ENCODE measurements around the gene ZNF609. TPM values are rescaled to one million over a fixed set of nuclear protein-coding genes. Genes with fewer than 3 reads are reported as not detected.
A peak's percentile ranks its signal among the peaks of the same experiment; 100 is the strongest.

The ZNF609 gene
- total RNA-seq, 1 donor from 2014 or later, result 11.3 TPM

DNA sequence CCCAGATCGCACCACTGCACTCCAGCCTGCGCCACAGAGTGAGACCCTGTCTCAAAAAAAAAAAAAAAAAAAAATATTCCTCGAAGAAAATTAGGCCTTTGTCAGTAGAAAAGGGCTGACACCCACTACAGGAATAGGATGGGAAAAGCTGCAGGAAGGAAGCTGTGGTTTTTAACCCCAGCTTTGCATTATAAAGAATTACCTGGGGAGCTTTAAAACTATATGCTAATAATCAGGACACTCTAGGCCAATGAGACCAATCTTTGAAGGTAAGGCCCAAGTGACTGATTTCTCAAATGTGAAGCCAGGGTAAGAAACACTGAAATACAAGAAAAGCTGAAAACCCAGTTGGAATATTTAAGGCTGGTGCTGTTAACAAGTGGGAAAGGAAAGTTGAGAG lies 240.7 kb downstream of the ZNF609 start:
- TF ChIP-seq, protein P1, sequence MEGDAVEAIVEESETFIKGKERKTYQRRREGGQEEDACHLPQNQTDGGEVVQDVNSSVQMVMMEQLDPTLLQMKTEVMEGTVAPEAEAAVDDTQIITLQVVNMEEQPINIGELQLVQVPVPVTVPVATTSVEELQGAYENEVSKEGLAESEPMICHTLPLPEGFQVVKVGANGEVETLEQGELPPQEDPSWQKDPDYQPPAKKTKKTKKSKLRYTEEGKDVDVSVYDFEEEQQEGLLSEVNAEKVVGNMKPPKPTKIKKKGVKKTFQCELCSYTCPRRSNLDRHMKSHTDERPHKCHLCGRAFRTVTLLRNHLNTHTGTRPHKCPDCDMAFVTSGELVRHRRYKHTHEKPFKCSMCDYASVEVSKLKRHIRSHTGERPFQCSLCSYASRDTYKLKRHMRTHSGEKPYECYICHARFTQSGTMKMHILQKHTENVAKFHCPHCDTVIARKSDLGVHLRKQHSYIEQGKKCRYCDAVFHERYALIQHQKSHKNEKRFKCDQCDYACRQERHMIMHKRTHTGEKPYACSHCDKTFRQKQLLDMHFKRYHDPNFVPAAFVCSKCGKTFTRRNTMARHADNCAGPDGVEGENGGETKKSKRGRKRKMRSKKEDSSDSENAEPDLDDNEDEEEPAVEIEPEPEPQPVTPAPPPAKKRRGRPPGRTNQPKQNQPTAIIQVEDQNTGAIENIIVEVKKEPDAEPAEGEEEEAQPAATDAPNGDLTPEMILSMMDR (IDR thresholded peaks at IDR 0.05; ENCODE audit: insufficient read depth, low read length, severe bottlenecking), result no peak
- H3K27me3 ChIP-seq (ENCODE audit: control insufficient read depth, insufficient read depth, low read length), result no peaks in the 10 kb centered on the region
- FAIRE-seq (no peak), DNase-seq (ENCODE audit: low read depth) (no peak)
- no peak overlapping the region for H3K4me3 ChIP-seq (ENCODE audit: low read depth, low read length)
- H3K36me3 ChIP-seq (ENCODE audit: control insufficient read depth, insufficient read depth, low read length), result no peaks in the 10 kb centered on the region

DNA sequence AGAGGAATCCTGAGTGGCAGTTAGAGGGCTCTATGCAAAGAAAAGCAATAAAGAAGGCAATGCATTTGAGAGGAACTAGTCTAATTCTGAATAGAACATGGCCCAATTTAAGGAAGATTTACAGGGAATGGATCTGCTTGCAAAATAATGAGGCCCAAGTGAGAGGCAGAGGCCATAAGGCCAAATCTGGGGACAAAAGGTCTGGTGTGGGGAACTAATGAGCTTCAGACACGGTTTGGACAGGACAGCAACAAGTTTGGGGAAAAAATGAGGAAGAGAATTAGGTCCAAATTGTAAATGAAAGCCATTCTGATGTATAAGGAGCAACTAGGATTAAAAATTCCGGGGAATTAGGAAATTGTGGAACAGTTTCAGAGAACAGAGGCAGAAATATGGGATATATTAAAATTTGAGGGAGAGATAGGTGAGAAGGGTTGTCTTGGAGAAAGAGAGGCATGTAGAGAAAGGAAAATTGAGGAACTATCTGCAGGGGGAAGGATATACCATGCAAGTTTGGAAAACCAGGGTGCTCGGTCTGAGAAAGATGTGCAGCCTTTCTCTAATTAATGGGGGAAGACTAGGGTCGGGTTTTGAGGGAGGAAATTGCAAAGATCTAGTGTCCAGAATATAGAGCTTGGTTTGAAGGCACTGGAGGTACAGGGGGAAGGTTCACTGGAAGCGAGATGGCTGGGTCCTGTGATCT lies 241.3 kb downstream of the ZNF609 start:
- H3K4me3 ChIP-seq (ENCODE audit: low read depth, low read length), result peak overlapping the region; percentile 83
- TF ChIP-seq, protein P1 (IDR thresholded peaks at IDR 0.05; ENCODE audit: insufficient read depth, low read length, severe bottlenecking), result no peak
- H3K36me3 ChIP-seq (ENCODE audit: control insufficient read depth, insufficient read depth, low read length), result no peaks in the 10 kb centered on the region
- H3K27me3 ChIP-seq (ENCODE audit: control insufficient read depth, insufficient read depth, low read length), result no peaks in the 10 kb centered on the region
- DNase-seq (ENCODE audit: low read depth), result no peak
- no peak for FAIRE-seq

DNA sequence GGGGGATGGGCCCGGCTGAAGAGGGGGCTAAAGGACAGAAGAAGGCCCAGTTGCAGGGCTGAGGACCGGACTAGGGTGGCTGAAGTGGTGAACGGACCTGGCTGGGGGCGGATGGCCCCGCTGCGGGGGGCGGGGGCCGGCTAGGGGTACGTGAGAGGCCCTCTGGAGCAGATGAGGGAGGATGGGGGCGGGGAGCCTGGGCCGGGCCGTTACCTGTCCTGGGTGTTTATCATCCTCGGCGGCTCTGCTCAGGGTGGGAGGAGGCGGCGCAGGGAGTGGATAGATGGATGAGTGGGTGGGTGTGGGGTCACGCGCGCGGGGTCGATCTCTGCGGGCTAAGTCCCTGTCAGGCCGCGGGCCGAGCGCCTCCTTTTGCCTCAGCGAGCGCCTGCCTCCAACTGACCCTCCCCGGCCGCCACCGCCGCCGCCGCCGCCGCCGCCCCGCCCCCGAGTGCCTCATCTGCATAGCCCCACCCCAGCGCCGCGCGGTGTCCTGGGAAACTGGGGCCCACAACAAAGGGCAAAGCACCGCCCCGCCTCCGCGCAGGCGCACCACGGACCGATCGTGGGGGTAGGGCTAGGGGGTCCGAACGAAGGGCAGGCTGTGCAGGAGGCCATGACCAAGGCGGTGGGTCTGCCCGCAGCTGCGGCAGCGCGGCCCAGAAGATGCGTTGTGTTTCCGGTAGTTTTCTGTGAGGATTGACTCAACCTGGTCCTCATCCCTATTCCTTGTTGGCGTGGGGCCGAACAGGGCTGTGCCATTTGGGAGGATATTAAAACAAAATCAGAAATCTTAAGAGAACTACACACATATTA lies 242.6 kb downstream of the ZNF609 start:
- TF ChIP-seq, protein P1 (IDR thresholded peaks at IDR 0.05; ENCODE audit: insufficient read depth, low read length, severe bottlenecking), result no peak
- no peaks in the 10 kb centered on the region for H3K27me3 ChIP-seq (ENCODE audit: control insufficient read depth, insufficient read depth, low read length)
- DNase-seq (ENCODE audit: low read depth), result peak; percentile 63
- no peaks in the 10 kb centered on the region for H3K36me3 ChIP-seq (ENCODE audit: control insufficient read depth, insufficient read depth, low read length)
- peak overlapping the region; percentile 83 for H3K4me3 ChIP-seq (ENCODE audit: low read depth, low read length)
- FAIRE-seq, result no peak

DNA sequence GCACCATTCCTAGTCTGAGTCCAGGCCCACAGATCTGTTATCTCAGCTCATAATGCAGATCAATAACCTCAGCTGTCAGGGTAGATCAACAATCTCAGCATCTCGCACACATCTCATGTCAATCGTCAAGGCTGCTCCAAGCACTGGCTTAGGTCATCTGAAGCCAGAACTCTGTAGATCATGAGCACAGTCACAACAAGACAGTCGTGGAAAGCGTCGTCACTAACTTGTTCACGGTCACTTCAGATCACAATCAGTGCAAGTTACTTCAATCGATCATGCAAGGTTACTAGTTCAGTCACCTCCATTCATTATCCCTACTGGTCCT lies 243.2 kb downstream of the ZNF609 start:
- DNase-seq (ENCODE audit: low read depth), result no peak
- FAIRE-seq, result no peak
- Histone ChIP-seq H3K36me3 (ENCODE audit: control insufficient read depth, insufficient read depth, low read length) (no peaks in the 10 kb centered on the region), H3K4me3 (ENCODE audit: low read depth, low read length) (peak overlapping the region; percentile 83), H3K27me3 (ENCODE audit: control insufficient read depth, insufficient read depth, low read length) (no peaks in the 10 kb centered on the region)
- TF ChIP-seq, protein P1 (IDR thresholded peaks at IDR 0.05; ENCODE audit: insufficient read depth, low read length, severe bottlenecking), result no peak

DNA sequence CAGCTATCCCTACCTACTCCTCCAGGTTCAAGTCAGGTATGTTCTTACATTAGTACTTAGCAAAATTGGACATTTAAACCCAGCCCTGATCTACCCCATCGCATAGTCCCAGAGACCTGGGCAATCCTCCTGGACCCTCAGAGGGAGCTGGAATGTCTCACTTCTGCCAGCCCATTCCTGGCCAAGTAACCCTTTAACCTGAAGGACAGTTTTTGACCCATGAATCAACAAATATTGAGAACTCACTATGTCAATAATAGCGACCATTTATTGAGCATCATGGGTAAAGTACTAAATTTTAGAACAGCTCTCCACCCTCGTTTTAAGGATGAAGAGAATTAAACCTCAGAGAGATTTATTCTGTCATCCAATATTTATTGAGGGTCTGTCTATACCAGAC lies 244.6 kb downstream of the ZNF609 start:
- Histone ChIP-seq H3K36me3 (ENCODE audit: control insufficient read depth, insufficient read depth, low read length) (no peaks in the 10 kb centered on the region), H3K27me3 (ENCODE audit: control insufficient read depth, insufficient read depth, low read length) (no peaks in the 10 kb centered on the region), H3K4me3 (ENCODE audit: low read depth, low read length) (no peak overlapping the region)
- FAIRE-seq (no peak), DNase-seq (ENCODE audit: low read depth) (no peak)
- TF ChIP-seq, protein P1 (IDR thresholded peaks at IDR 0.05; ENCODE audit: insufficient read depth, low read length, severe bottlenecking), result no peak
